Measurements from ENCODE around the gene TTYH2.
A peak's percentile ranks its signal among the peaks of the same experiment; 100 is the strongest.

Gene TTYH2

GRCh38 chr17:74304184-74304583 is 90.8 kb downstream of the TTYH2 start:
- TF ChIP-seq EGR1 (IDR thresholded peaks at IDR 0.05) (no peak), TCF12 (IDR thresholded peaks at IDR 0.05; ENCODE audit: low read depth) (no peak), NFIC (IDR thresholded peaks at IDR 0.05) (no peak), YY1 (IDR thresholded peaks at IDR 0.05; ENCODE audit: low read depth) (no peak)

GRCh38 chr17:74305865-74306654 is 92.7 kb downstream of the TTYH2 start:
- TF ChIP-seq CREB1 (IDR thresholded peaks at IDR 0.05; ENCODE audit: low read depth), result no peak
- TF ChIP-seq RAD21 (IDR thresholded peaks at IDR 0.05; ENCODE audit: low read depth), result peak; percentile 29

- TF ChIP-seq ZBTB7A (IDR thresholded peaks at IDR 0.05; ENCODE audit: low read depth), result no peak
These were observed 94.8 kb downstream of the TTYH2 start for GRCh38 chr17:74307984-74308773.

- TF ChIP-seq CEBPB (IDR thresholded peaks at IDR 0.05), result no peak
- TF ChIP-seq USF1 (IDR thresholded peaks at IDR 0.05), result no peak
- TF ChIP-seq ZBTB7A (IDR thresholded peaks at IDR 0.05; ENCODE audit: low read depth), result no peak
- no peak for TF ChIP-seq REST (IDR thresholded peaks at IDR 0.05; ENCODE audit: low read depth)
- TF ChIP-seq EP300 (IDR thresholded peaks at IDR 0.05; ENCODE audit: borderline replicate concordance), result no peak
- no peak for TF ChIP-seq TAF1 (IDR thresholded peaks at IDR 0.05; ENCODE audit: low read depth)
- no peak for TF ChIP-seq RAD21 (IDR thresholded peaks at IDR 0.05; ENCODE audit: low read depth)
These were observed 96.5 kb downstream of the TTYH2 start for GRCh38 chr17:74309902-74310301.
